Muscle layer of duodenum (tissue), 2 donors: ENCODE data around the gene EPHA10.

ENCODE experiments used
- H3K27ac ChIP-seq: one replicate; pipeline ENCODE4 v1.7.0; 2013; ENCODE audit warnings: mild to moderate bottlenecking, low read length
- H3K27me3 ChIP-seq: one replicate; pipeline ENCODE4 v1.7.0; 2013; ENCODE audit warnings: low read depth, mild to moderate bottlenecking, control low read depth, low read length
- H3K36me3 ChIP-seq, 2 donors: one replicate each; pipeline ENCODE4 v1.7.0; 2013; ENCODE audit warnings: low read length in 2 of 2, control low read depth in 1 of 2, mild to moderate bottlenecking in 1 of 2; ENCODE audit not compliant: insufficient read depth in 2 of 2, control insufficient read depth in 1 of 2
- H3K4me1 ChIP-seq, 2 donors: one replicate each; pipeline ENCODE4 v1.7.0; 2013; ENCODE audit warnings: low read length in 2 of 2, mild to moderate bottlenecking in 2 of 2, control low read depth in 1 of 2, moderate library complexity in 1 of 2; ENCODE audit not compliant: insufficient read depth in 2 of 2, control insufficient read depth in 1 of 2
- H3K4me3 ChIP-seq, 2 donors: one replicate each; pipeline ENCODE4 v1.7.0; 2013; ENCODE audit warnings: low read length in 2 of 2, low read depth in 1 of 2, mild to moderate bottlenecking in 1 of 2
- H3K9me3 ChIP-seq, 2 donors: one replicate each; pipeline ENCODE4 v1.7.0; 2013; ENCODE audit warnings: low read length in 2 of 2, control low read depth in 1 of 2, mild to moderate bottlenecking in 1 of 2; ENCODE audit not compliant: control insufficient read depth in 1 of 2
- donor health status: healthy.

Gene EPHA10

GRCh38 chr1:37718901-37719571 lies 45.9 kb downstream of the EPHA10 start:
- Histone ChIP-seq H3K27me3 (no peaks in the 10 kb centered on the region), H3K27ac (no peak overlapping the region), H3K36me3 (no peaks in the 10 kb centered on the region), H3K9me3 (no peaks in the 10 kb centered on the region), H3K4me3 (no peak overlapping the region), H3K4me1 (no peaks in the 10 kb centered on the region)

DNA sequence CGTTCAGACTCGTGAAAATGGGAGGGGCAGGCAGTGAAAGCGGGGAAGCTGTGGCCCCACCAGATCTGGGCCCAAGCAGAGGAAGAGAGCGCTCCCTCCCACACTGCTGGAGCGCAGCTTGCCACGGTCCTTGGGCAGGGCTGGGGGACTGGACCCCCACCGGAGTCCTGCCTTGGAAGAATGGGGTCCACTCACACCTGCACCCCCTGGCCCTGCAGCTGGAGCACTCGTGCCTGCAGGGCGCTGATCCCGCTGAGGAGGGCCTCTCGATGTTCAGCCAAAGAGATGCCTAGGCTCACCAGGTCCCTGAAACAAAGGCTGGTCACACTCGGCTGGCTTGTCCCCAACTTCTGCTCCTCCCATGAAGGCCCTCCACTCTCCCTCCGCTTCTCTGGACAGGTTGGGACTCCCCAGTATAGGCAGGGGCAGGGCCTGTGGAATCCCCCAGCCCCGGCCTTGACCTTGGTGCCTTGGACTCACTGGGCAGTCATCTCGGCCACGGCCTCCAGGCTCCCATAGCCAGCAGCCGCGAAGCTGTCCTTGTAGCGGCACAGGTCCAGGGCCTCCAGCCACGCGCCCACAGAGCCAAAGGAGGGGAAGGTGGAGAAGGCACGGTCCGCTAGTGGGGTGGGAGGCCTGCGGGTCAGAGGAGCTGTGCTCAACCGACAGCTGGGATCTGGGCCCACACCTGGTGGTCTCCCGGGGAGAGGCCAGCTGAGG lies 46.6 kb downstream of the EPHA10 start:
- H3K27me3 ChIP-seq, result no peaks in the 10 kb centered on the region

DNA sequence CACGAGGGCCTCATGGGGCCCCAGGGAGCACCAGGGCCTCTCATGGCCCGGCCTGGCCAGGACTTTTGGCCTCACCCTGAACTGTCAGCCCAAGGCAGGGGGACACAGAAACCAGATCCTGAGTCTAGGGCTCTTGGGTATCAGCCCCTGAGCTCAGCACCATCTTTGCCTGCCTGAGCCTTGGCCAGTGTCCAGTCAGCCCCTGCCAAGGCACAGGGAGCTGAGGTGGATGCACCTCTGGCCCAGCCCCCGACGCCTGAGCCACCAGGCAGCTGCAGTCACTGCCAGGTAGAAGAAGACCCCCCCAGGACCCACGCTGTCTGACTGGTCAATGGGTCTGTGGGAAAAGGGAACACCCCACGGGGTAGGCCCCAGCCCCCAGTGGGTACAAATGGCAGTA lies 47.3 kb downstream of the EPHA10 start:
- Histone ChIP-seq H3K27me3 (no peaks in the 10 kb centered on the region), H3K4me3 (no peak overlapping the region), H3K36me3 (no peaks in the 10 kb centered on the region), H3K4me1 (no peaks in the 10 kb centered on the region), H3K27ac (no peak overlapping the region), H3K9me3 (no peaks in the 10 kb centered on the region)

More for the DNA sequence above, 46.6 kb downstream of the EPHA10 start:
- Histone ChIP-seq H3K4me3 (no peak overlapping the region), H3K27ac (no peak overlapping the region), H3K4me1 (no peaks in the 10 kb centered on the region), H3K9me3 (no peaks in the 10 kb centered on the region), H3K36me3 (no peaks in the 10 kb centered on the region)

DNA sequence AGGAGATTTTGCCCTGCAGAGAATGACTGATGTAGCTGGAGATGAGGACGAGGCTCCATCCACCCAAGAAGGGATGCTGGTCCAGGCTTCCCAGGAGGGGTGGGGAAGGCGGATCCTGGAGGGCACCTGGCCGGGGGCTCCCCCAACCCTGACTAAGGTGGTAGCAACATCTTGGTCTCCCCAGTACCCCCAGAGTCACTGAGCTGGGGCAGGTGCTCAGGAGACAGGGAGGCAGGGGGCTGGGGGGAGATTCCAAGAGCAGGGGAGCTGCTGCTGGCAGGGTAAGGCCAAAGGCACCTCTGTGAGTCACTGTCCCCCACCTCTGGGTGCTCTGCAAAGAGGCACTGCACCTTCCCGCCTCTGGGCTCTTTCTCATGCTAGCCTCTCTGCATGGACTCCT lies 48.6 kb downstream of the EPHA10 start:
- no peaks in the 10 kb centered on the region for H3K9me3 ChIP-seq
- H3K27me3 ChIP-seq, result no peaks in the 10 kb centered on the region
- H3K27ac ChIP-seq, result no peak overlapping the region
- H3K36me3 ChIP-seq, result no peaks in the 10 kb centered on the region
- H3K4me1 ChIP-seq, result no peaks in the 10 kb centered on the region
- H3K4me3 ChIP-seq, result no peak overlapping the region

GRCh38 chr1:37714689-37715088 lies 50.2 kb downstream of the EPHA10 start:
- H3K27me3 ChIP-seq, result no peaks in the 10 kb centered on the region
- no peaks in the 10 kb centered on the region for H3K9me3 ChIP-seq
- H3K36me3 ChIP-seq, result no peaks in the 10 kb centered on the region
- no peaks in the 10 kb centered on the region for H3K4me1 ChIP-seq
- H3K27ac ChIP-seq, result no peak overlapping the region
- no peak overlapping the region for H3K4me3 ChIP-seq

DNA sequence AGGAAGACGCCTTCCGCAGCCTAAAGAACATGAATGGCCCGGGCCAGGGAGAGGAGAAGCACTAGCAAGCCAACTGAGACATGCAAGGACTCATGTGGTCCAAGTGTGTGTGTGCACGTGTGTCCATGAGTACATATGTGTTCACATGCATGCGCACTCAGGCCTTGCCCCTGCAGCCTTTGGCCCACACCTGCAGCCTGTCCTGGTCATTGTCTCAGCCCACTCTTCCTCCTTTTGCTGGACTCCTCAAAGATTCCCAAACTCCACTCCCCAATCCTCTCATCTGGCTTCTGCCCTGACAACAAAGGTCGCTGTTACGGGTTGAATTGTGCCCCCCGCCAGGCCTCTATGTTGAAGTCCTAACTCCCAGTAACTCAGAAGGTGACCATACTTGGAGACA lies 50.7 kb downstream of the EPHA10 start:
- H3K9me3 ChIP-seq, result no peaks in the 10 kb centered on the region
- H3K4me1 ChIP-seq, result no peaks in the 10 kb centered on the region
- H3K4me3 ChIP-seq, result no peak overlapping the region
- H3K36me3 ChIP-seq, result peaks cover 0 to 2% of the 10 kb centered on the region in 2 donors
- no peaks in the 10 kb centered on the region for H3K27me3 ChIP-seq
- H3K27ac ChIP-seq, result no peak overlapping the region

- no peaks in the 10 kb centered on the region for H3K9me3 ChIP-seq
- H3K4me1 ChIP-seq, result no peaks in the 10 kb centered on the region
- H3K36me3 ChIP-seq, result peaks cover 0 to 14% of the 10 kb centered on the region in 2 donors
- H3K27ac ChIP-seq, result no peak overlapping the region
- H3K27me3 ChIP-seq, result no peaks in the 10 kb centered on the region
- no peak overlapping the region for H3K4me3 ChIP-seq
These were observed 56.4 kb downstream of the EPHA10 start for GRCh38 chr1:37708471-37708870.

- Histone ChIP-seq H3K4me3 (no peak overlapping the region), H3K36me3 (peaks cover 0 to 14% of the 10 kb centered on the region in 2 donors), H3K9me3 (no peaks in the 10 kb centered on the region), H3K4me1 (no peaks in the 10 kb centered on the region), H3K27me3 (no peaks in the 10 kb centered on the region), H3K27ac (no peak overlapping the region)
These were observed 59.5 kb downstream of the EPHA10 start for GRCh38 chr1:37705399-37705798.

DNA sequence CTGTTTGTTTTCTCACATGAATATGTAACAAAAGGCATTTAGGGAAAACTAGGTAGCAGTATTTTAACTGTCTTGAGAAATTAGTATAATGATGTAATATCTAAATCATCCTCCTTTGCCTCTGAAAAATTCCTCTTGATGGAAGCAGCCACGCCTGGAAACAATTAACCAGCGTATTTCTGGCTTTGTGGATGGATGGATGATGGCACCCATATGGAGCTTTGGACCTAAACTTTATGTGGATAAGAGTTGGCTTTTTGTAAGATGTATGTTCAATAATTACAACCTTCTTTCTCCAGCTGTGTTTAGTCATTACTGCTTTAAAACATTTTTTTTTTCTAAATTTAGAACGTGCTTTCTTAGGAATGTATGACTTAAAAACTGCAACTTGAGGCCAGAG lies 60.0 kb downstream of the EPHA10 start:
- Histone ChIP-seq H3K27ac (no peak overlapping the region), H3K4me3 (no peak overlapping the region), H3K36me3 (peaks cover 0 to 14% of the 10 kb centered on the region in 2 donors), H3K4me1 (no peaks in the 10 kb centered on the region), H3K27me3 (no peaks in the 10 kb centered on the region), H3K9me3 (no peaks in the 10 kb centered on the region)

DNA sequence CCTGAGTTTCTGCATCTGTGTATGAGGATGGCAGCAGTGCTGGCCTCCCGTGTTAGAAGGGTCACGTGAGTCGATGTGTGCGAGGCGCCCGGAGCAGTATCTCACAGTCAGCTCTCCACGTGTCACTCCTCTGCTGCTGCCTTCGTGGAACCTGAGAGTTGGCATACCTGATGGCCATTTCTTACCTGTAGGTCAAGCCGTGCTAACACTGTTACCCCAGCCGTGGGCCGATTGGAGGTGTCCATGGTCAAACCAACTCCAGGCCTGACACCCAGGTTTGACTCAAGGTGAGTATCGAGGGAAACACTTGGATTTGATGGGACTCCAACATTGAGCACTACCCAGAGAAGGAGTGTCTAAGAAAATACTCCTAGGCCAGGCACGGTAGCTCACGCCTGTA lies 61.9 kb downstream of the EPHA10 start:
- no peak overlapping the region for H3K27ac ChIP-seq
- H3K4me1 ChIP-seq, result no peaks in the 10 kb centered on the region
- no peaks in the 10 kb centered on the region for H3K9me3 ChIP-seq
- no peaks in the 10 kb centered on the region for H3K27me3 ChIP-seq
- no peaks in the 10 kb centered on the region for H3K36me3 ChIP-seq
- H3K4me3 ChIP-seq, result no peak overlapping the region

- H3K4me1 ChIP-seq, result no peaks in the 10 kb centered on the region
- H3K9me3 ChIP-seq, result no peaks in the 10 kb centered on the region
- no peaks in the 10 kb centered on the region for H3K27me3 ChIP-seq
- no peaks in the 10 kb centered on the region for H3K36me3 ChIP-seq
- no peak overlapping the region for H3K27ac ChIP-seq
- no peak overlapping the region for H3K4me3 ChIP-seq
These were observed 63.9 kb downstream of the EPHA10 start for GRCh38 chr1:37701051-37701450.

DNA sequence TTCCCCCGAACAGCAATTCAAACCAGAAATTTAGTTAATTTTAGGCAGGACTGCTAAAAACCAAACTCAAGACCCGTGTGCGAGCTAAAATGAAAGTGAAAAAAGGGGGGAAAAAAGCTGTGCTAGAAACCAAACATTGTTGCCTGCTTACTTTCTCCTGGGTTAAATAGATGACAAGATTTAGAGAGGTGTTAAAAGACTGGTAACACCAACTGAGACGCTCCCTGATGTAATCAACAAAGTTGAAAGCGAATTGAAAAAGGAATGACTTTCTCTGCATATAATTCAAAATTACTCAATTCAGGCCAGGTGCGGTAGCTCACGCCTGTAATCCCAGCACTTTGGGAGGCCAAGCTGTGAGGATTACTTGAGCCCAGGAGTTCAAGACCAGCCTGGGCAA lies 65.8 kb downstream of the EPHA10 start:
- Histone ChIP-seq H3K27ac (no peak overlapping the region), H3K36me3 (no peaks in the 10 kb centered on the region), H3K4me1 (no peaks in the 10 kb centered on the region), H3K9me3 (no peaks in the 10 kb centered on the region), H3K4me3 (no peak overlapping the region), H3K27me3 (no peaks in the 10 kb centered on the region)
